LNCaP clone FGC (cell line): ENCODE data around the gene IL36B.

Experiments used
- DNase-seq: peaks from one replicate; pipeline ENCODE4 v3.0.0-alpha.2; 2011; ENCODE audit warnings: low read depth
- H3K4me3 ChIP-seq: 2 replicates; pipeline ENCODE4 v1.5.1; 2011; ENCODE audit warnings: mild to moderate bottlenecking, low read depth, low read length, control low read depth
- TF ChIP-seq, protein P1 (sequence below): IDR thresholded peaks from 2 replicates; pipeline ENCODE4 v1.5.1; 2012; ENCODE audit warnings: mild to moderate bottlenecking; ENCODE audit not compliant: control insufficient read depth, insufficient read depth; ENCODE audit errors: extremely low read depth

Gene IL36B

DNA sequence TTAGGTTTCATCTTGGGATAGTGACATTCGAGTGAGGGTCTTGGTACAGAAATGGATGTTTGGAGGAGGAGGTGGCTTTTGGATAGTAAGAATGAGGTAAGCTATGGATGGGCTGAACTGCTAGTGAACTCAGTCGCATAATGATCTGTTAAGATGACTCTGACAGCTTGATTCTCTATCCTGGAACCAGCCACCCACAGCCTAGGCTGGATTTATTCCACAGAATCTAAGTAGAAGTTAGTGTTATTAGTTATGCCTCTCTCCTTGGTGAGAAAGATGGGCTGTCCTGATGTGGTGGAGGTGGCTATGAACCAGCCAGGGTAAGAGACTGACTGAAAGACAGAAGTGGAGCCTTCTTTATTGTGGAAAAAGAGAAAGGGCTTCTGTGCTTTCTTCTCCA lies 25.0 kb downstream of the IL36B start:
- DNase-seq, result no peak
- H3K4me3 ChIP-seq, result no peak overlapping the region
- TF ChIP-seq, protein P1, sequence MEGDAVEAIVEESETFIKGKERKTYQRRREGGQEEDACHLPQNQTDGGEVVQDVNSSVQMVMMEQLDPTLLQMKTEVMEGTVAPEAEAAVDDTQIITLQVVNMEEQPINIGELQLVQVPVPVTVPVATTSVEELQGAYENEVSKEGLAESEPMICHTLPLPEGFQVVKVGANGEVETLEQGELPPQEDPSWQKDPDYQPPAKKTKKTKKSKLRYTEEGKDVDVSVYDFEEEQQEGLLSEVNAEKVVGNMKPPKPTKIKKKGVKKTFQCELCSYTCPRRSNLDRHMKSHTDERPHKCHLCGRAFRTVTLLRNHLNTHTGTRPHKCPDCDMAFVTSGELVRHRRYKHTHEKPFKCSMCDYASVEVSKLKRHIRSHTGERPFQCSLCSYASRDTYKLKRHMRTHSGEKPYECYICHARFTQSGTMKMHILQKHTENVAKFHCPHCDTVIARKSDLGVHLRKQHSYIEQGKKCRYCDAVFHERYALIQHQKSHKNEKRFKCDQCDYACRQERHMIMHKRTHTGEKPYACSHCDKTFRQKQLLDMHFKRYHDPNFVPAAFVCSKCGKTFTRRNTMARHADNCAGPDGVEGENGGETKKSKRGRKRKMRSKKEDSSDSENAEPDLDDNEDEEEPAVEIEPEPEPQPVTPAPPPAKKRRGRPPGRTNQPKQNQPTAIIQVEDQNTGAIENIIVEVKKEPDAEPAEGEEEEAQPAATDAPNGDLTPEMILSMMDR, result no peak

DNA sequence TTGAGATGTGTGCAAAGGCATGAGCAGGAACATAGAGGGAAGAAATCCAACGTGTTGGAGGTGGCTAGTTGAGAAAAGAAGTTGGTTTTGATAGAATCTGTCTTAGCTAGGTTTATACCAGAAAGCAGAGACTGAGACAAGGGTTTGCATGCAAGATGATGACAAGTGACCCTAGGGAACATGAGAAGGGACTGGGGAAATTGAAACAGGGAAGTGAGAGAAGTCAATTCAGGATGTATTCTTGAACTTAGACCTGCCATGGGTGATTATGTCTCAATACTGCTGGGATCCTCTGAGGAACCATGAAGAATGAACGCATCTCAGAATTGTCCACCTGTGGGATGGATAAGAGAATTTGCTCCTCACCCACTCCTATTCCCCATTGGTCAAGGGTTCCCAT lies 26.9 kb downstream of the IL36B start:
- DNase-seq, result no peak
- TF ChIP-seq, protein P1, result no peak
- H3K4me3 ChIP-seq, result no peak overlapping the region

DNA sequence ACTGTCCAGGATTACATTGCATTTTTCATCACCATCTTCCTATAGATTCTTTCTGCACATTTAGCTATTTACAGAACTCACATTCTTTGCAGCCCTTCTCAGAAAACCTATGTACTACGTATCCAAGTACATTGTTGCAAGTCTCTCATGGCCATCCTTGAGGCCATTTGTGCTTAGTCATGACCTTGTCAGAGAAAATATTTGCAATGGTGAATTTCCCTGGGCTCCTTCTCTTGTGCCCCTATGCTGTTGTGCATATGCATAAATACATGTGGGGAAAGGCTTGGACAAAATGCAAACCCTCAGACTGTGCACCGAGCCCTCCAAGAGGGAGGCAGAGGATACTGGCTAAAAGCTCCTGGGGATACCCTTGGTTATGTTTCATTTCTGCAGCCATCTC lies 27.9 kb downstream of the IL36B start:
- TF ChIP-seq, protein P1, result no peak
- DNase-seq, result no peak
- H3K4me3 ChIP-seq, result no peak overlapping the region

DNA sequence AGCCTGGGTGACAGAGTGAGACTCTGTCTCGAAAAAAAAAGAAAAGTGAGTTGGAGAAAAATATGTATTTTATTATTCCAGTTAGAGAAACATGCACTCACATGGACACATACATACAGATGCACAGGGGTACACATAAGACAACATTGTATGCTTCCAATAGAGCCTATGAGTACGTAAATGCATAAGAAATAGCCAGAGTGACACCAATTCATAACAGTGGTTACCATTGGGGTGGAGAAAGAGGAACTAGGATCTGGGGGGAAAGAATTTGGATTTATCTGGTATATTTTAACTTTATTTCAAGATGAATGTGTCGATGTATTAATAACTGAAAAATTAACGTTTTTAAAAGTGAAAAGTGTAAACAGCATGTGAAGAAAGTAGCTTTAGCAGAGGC lies 31.4 kb downstream of the IL36B start:
- TF ChIP-seq, protein P1, result no peak
- no peak overlapping the region for H3K4me3 ChIP-seq
- DNase-seq, result no peak

DNA sequence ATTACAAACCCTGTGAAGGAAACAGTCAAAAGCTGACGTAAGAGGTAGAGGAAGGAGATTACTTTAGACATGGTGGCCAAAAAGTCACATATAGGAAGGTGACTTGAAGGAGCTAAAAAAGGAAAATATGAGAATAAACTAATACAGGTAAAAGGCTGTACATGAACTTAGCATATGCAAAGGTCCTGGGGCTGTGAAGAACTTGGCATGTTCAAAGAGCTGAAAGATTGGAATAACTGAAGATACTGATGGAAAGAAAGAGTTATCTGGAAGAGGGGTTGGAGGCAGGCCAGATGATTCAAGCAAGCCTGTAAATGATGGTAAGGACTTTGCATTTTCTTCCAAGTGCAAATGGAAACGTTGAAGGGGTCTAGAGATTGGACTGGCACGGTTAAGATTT lies 34.2 kb downstream of the IL36B start:
- no peak for DNase-seq
- TF ChIP-seq, protein P1, result no peak

DNA sequence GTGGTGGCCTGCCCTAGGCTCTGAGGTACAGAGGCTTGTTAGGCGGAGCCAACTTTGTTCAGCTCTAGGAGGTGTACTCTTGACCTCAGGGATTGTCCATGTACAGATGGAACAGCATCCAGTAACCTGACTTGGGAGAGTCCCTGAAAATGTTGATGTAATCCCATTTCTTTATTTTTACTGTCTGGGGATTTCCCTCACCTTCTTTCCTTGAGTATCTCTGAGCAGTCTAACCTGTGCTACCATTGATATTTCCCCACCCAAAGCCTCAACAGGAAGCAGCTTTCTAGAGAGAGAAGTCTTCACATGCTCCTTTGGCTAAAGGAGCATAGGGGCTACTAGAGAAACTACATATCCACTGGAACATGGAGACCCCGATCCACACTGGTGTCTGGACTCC lies 37.0 kb downstream of the IL36B start:
- DNase-seq, result no peak
- TF ChIP-seq, protein P1, result no peak
- no peak overlapping the region for H3K4me3 ChIP-seq

More for the DNA sequence above, 34.2 kb downstream of the IL36B start:
- no peak overlapping the region for H3K4me3 ChIP-seq

DNA sequence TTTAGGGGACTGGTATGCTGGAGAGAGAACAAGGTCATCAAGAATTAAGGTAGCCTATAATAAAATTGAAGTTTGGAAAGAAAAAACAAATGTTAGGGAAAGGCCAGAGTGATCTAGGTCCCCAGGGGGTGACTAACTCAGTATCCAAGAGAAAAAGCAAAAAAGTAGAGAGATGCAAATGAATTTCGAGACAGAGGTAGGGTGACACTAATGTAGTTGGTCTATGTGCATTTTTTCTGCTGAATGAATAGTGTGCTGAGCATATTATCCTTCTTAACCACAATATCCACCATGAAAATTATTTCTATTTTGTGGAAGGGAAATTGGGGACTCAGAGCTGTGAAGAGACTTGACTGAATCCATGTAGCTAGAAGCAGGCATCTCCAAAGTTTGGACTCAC lies 37.6 kb downstream of the IL36B start:
- TF ChIP-seq, protein P1, result no peak
- DNase-seq, result no peak
- no peak overlapping the region for H3K4me3 ChIP-seq
